Ovary (tissue), 10 donors: ENCODE results near the gene PEX7. TPM values are rescaled to one million over a fixed set of nuclear protein-coding genes. Genes with fewer than 3 reads are reported as not detected.

Source experiments
- DNase-seq, 5 donors: peaks; one replicate each; pipeline ENCODE4 v3.0.0-alpha.2; 2019 to 2020
- H3K27ac ChIP-seq, 2 donors: fragments of 200-600 bp; one replicate each; pipeline versions ENCODE4 v1.5.1 to v1.8.0; 2019 to 2022
- H3K27me3 ChIP-seq: fragments of 200-600 bp; one replicate; pipeline ENCODE4 v1.8.0; 2022
- H3K36me3 ChIP-seq: fragments of 200-600 bp; sonication (generic); one replicate; pipeline ENCODE4 v1.5.1; 2019
- H3K4me1 ChIP-seq: one replicate; pipeline ENCODE4 v1.8.1; 2013; ENCODE audit warnings: mild to moderate bottlenecking, moderate library complexity; ENCODE audit not compliant: insufficient read depth
- H3K4me3 ChIP-seq: fragments of 200-600 bp; sonication (generic); one replicate; pipeline ENCODE4 v1.5.1; 2017
- H3K9me3 ChIP-seq, 2 donors: fragments of 200-600 bp in 1 of 2; sonication (generic) in 1 of 2; one replicate each; pipeline versions ENCODE4 v1.5.1 to v1.8.1; 2013 to 2019; ENCODE audit warnings: mild to moderate bottlenecking in 1 of 2, moderate library complexity in 1 of 2
- CTCF ChIP-seq, 3 donors: fragments of 450-650 bp in 2 of 3; fragments of 200-600 bp in 1 of 3; IDR thresholded peaks; one replicate each; pipeline versions ENCODE4 v1.5.1 to v1.8.0; 2016 to 2022; ENCODE audit warnings: antibody characterized with exemption in 3 of 3, mild to moderate bottlenecking in 1 of 3
- EP300 ChIP-seq: sonication (generic); formaldehyde crosslinking; IDR thresholded peaks from one replicate; pipeline ENCODE4 v1.6.1; 2017; ENCODE audit warnings: antibody characterized with exemption
- POLR2A ChIP-seq: fragments of 450-650 bp; IDR thresholded peaks from one replicate; pipeline ENCODE4 v1.6.1; 2017; ENCODE audit warnings: antibody characterized with exemption, mild to moderate bottlenecking, moderate library complexity
- WGBS, 3 donors: extraction: QIAGEN DNeasy Blood & Tissue Kit in 1 of 3; methylation state at CpG; one replicate each; pipeline versions ENCODE4 v1.1.5 to v1.1.7; 2013 to 2017; 5-methylcytosine and 5-hydroxymethylcytosine counted together
- intact Hi-C, 4 donors: fragments of 100-400 bp; cut with DNase I; formaldehyde crosslinking; loops; one replicate each; pipeline versions ENCODE4 v1.11.0 to v1.15.1; 2022 to 2023
- long read RNA-seq, 3 donors: library from polyadenylated mRNA in 2 of 3; unstranded in 2 of 3; transcript quantifications; one replicate each; pipeline ENCODE4 v2.0.0 and lab custom pipeline, GENCODE V29; 2021 to 2026
- polyA plus RNA-seq, 2 donors: library from polyadenylated mRNA; stranded (reverse); fragments of 200-250 nt in 1 of 2; fragments of 350-450 nt in 1 of 2; fragmentation: Illumina TruSeq in 1 of 2; extraction: RNeasy Lipid Tissue Mini Kit (QIAGEN cat#74804) in 1 of 2; gene quantifications; one replicate each; pipeline ENCODE4 v1.2.3, GENCODE V29; 2013 to 2014
- total RNA-seq, 7 donors: library from RNA; depleted of rRNA in 2 of 7; stranded (reverse); fragments of >200 nt in 2 of 7; fragmentation: NEBNext Ultra II Directional in 3 of 7; extraction: Animal tissue kit (Norgen Biotek cat#: 25700) in 3 of 7; gene quantifications; one replicate each; pipeline versions ENCODE4 v1.1.0 to v1.2.4, GENCODE V29; 2016 to 2023
- donor health status: DM: no; HTN: no; CAD: no; lungs with moderate emphysema.
- donor health status: DM: no; HTN: no; CAD: no.
- donor health status: Bipolar disorder and iron deficiency.
- donor health status: DM: yes; HTN: yes; CAD: no.
- donor health status: DM: no; HTN: no; CAD: no.
- donor health status: DM: yes; HTN: yes; CAD: no.

PEX7 gene
- total RNA-seq (1 to 10 TPM; 5.7 to 9.8 (median 6.7) TPM), polyA plus RNA-seq (10 to 100 TPM in 1 of 2 donors, 1 to 10 TPM in 1; 7.2 to 13.8 TPM)
- long read RNA-seq, donor 1, partial matches to known transcripts: 0 of 7 reads
- long read RNA-seq, donor 1, other reads (novel, unspliced or antisense): 3 of 7 reads
- long read RNA-seq, donor 2, transcript PEX7-201 (10 exons, 1,464 nt): major isoform, 6 of 6 reads
- long read RNA-seq, donor 2, partial matches to known transcripts: 0 of 6 reads
- long read RNA-seq, donor 2, other reads (novel, unspliced or antisense): 0 of 6 reads
- long read RNA-seq, donor 3, transcript PEX7-201 (10 exons, 1,464 nt): major isoform, 8 of 11 reads
- long read RNA-seq, donor 3, partial matches to known transcripts: 0 of 11 reads
- long read RNA-seq, donor 3, other reads (novel, unspliced or antisense): 3 of 11 reads

- WGBS, 3 donors: 0 to 1% (median 1%) methylated on average over 36 to 78 of the region's 78 CpGs
- Histone ChIP-seq H3K9me3 (no peaks in the 10 kb centered on the region), H3K27me3 (no peaks in the 10 kb centered on the region), H3K4me3 (peak within 1 kb of the TSS; percentile 79), H3K36me3 (no peaks in the 10 kb centered on the region), H3K4me1 (no peaks in the 10 kb centered on the region), H3K27ac (peak within 1 kb of the TSS; percentile 78 to 90)
- intact Hi-C loops: no loop called here
- peak; percentile 86 to 91 (median 90) for DNase-seq
- peak; percentile 50 to 69 (median 54) for TF ChIP-seq CTCF (IDR thresholded peaks at IDR 0.05)
- peak; percentile 72 for TF ChIP-seq POLR2A
- peak; percentile 52 for TF ChIP-seq EP300
Measured at GRCh38 chr6:136822376-136823127, at the start of gene PEX7. PEX7 (plus strand) TSS chr6:136822592; CDS start chr6:136822666, 74 bp downstream.

GRCh38 chr6:136772685-136773472 is 49.5 kb upstream of the PEX7 start:
- Histone ChIP-seq H3K27me3 (no peaks in the 10 kb centered on the region), H3K4me3 (no peak overlapping the region), H3K9me3 (no peaks in the 10 kb centered on the region), H3K27ac (no peak overlapping the region), H3K36me3 (no peaks in the 10 kb centered on the region), H3K4me1 (peaks cover 18% of the 10 kb centered on the region)
- no peak for TF ChIP-seq POLR2A
- no peak for TF ChIP-seq CTCF (IDR thresholded peaks at IDR 0.05)
- no peak for TF ChIP-seq EP300
- intact Hi-C loops: no loop called here
- WGBS, 3 donors: 56 to 65% (median 64%) methylated on average over 6 of the region's 6 CpGs
- peak in 1 of 5 donors; percentile 47 for DNase-seq

- no peak for DNase-seq
- Histone ChIP-seq H3K9me3 (no peaks in the 10 kb centered on the region), H3K27me3 (no peaks in the 10 kb centered on the region), H3K4me1 (peaks cover 18% of the 10 kb centered on the region), H3K27ac (no peak overlapping the region), H3K4me3 (no peak overlapping the region), H3K36me3 (no peaks in the 10 kb centered on the region)
- whole genome bisulfite sequencing, 3 donors: 87 to 100% (median 88%) methylated on average over 4 of the region's 4 CpGs
- intact Hi-C loops: no loop called here
- no peak for TF ChIP-seq POLR2A
- TF ChIP-seq EP300: no peak
- no peak for TF ChIP-seq CTCF (IDR thresholded peaks at IDR 0.05)
Measured at GRCh38 chr6:136773473-136773796, 49.0 kb upstream of the PEX7 start.
